ENCODE results near the gene MDGA2.

GRCh38 chr14:47252802-47253201 lies 422.6 kb downstream of the MDGA2 start:
- TF ChIP-seq CTCF (IDR thresholded peaks at IDR 0.05; ENCODE audit: insufficient read depth, low read length, poor library complexity, severe bottlenecking) (no peak), EZH2phosphoT487 (conservative IDR thresholded peaks at IDR 0.05; ENCODE audit: low read length) (no peak)

All from SU-DHL-6 (cell line).